Thymus (tissue), 14 donors: ENCODE measurements around the gene ZRANB1. TPM values are rescaled to one million over a fixed set of nuclear protein-coding genes. Genes with fewer than 3 reads are reported as not detected.

Experiments
- DNase-seq, 9 donors: peaks; one replicate each; pipeline ENCODE4 v3.0.0-alpha.2; 2013; ENCODE audit warnings: low spot score in 9 of 9, low read depth in 6 of 9, missing footprints in 1 of 9
- H3K27ac ChIP-seq, 2 donors: one replicate each; pipeline ENCODE4 v1.5.1; 2013; ENCODE audit warnings: control low read depth in 1 of 2, low read depth in 1 of 2, low read length in 1 of 2, mild to moderate bottlenecking in 1 of 2, moderate library complexity in 1 of 2
- H3K27me3 ChIP-seq, 2 donors: one replicate each; pipeline ENCODE4 v1.5.1; 2013; ENCODE audit warnings: low read length in 1 of 2; ENCODE audit not compliant: control insufficient read depth in 2 of 2, insufficient read depth in 1 of 2
- H3K36me3 ChIP-seq, 2 donors: one replicate each; pipeline ENCODE4 v1.5.1; 2013; ENCODE audit warnings: low read length in 1 of 2, mild to moderate bottlenecking in 1 of 2, moderate library complexity in 1 of 2; ENCODE audit not compliant: control insufficient read depth in 2 of 2, insufficient read depth in 2 of 2
- H3K4me1 ChIP-seq, 2 donors: one replicate each; pipeline ENCODE4 v1.5.1; 2013; ENCODE audit warnings: low read length in 2 of 2; ENCODE audit not compliant: control insufficient read depth in 2 of 2, insufficient read depth in 2 of 2
- H3K4me3 ChIP-seq, 2 donors: one replicate each; pipeline ENCODE4 v1.5.1; 2013; ENCODE audit warnings: low read length in 2 of 2, control low read depth in 1 of 2, mild to moderate bottlenecking in 1 of 2
- H3K9me3 ChIP-seq, 2 donors: one replicate each; pipeline ENCODE4 v1.5.1; 2013; ENCODE audit warnings: low read length in 1 of 2, mild to moderate bottlenecking in 1 of 2; ENCODE audit not compliant: control insufficient read depth in 2 of 2, insufficient read depth in 1 of 2
- WGBS: extraction: QIAGEN DNeasy Blood & Tissue Kit; methylation state at CpG from one replicate; pipeline ENCODE4 v1.1.7; 2013; 5-methylcytosine and 5-hydroxymethylcytosine counted together
- long read RNA-seq, 10 donors: transcript quantifications; one replicate each; lab custom pipeline, GENCODE V29; 2026
- polyA plus RNA-seq: library from polyadenylated mRNA; stranded (reverse); fragments of 200-250 nt; gene quantifications from one replicate; pipeline ENCODE4 v1.2.3, GENCODE V29; 2013
- total RNA-seq: library from RNA; stranded (reverse); fragments of 120-200 nt; gene quantifications from one replicate; pipeline ENCODE4 v1.2.4, GENCODE V29; 2013
- donor health status: healthy.

ZRANB1 gene
- total RNA-seq (17.5 TPM), polyA plus RNA-seq (16.0 TPM)
- long read RNA-seq, donor 1: 0 reads
- long read RNA-seq, donor 2: 0 reads
- long read RNA-seq, donor 3, full-length matches to known transcripts: 3 of 3 reads
- long read RNA-seq, donor 3, partial matches to known transcripts: 0 of 3 reads
- long read RNA-seq, donor 3, other reads (novel, unspliced or antisense): 0 of 3 reads
- long read RNA-seq, donor 4: 0 reads
- long read RNA-seq, donor 5: 0 reads
- long read RNA-seq, donor 6, full-length matches to known transcripts: 3 of 3 reads
- long read RNA-seq, donor 6, partial matches to known transcripts: 0 of 3 reads
- long read RNA-seq, donor 6, other reads (novel, unspliced or antisense): 0 of 3 reads
- long read RNA-seq, donor 7, full-length matches to known transcripts: 3 of 3 reads
- long read RNA-seq, donor 7, partial matches to known transcripts: 0 of 3 reads
- long read RNA-seq, donor 7, other reads (novel, unspliced or antisense): 0 of 3 reads
- long read RNA-seq, donor 8: 0 reads
- long read RNA-seq, donor 9, full-length matches to known transcripts: 2 of 2 reads
- long read RNA-seq, donor 9, partial matches to known transcripts: 0 of 2 reads
- long read RNA-seq, donor 9, other reads (novel, unspliced or antisense): 0 of 2 reads
- long read RNA-seq, donor 10, full-length matches to known transcripts: 1 of 1 reads
- long read RNA-seq, donor 10, partial matches to known transcripts: 0 of 1 reads
- long read RNA-seq, donor 10, other reads (novel, unspliced or antisense): 0 of 1 reads

DNA sequence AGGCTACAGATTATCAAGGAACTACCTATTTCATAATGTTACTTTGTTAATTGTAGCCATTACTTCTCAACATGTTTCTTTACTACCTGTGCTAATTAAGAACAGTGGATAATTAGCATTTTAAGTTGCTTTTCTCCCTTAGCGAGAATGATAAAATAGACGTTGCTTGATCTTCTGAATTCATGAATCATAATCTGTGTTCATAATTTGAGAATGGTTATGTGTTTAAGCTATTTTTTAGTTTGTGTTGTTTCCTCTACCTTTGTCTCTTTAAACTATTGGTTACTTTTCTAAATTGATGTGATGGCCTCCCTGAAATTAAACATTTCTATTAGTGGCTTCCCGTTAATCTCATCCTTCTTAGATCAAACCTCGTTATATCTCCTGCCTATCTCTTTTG is at the start of gene ZRANB1:
ZRANB1 (plus strand) TSS at position 301 of the 400 bp plus-strand sequence. CDS start 371 bp downstream, outside the sequence.
- Histone ChIP-seq H3K4me3 (no peak within 1 kb of the TSS), H3K9me3 (no peaks in the 10 kb centered on the region), H3K4me1 (peaks cover 0 to 2% of the 10 kb centered on the region in 2 donors), H3K27ac (no peak within 1 kb of the TSS), H3K36me3 (peaks cover 7 to 12% of the 10 kb centered on the region in 2 donors), H3K27me3 (no peaks in the 10 kb centered on the region)
- DNase-seq: no peak
- WGBS: 99% methylated on average over 4 of the region's 4 CpGs

GRCh38 chr10:124892905-124893304 is 49.0 kb upstream of the ZRANB1 start:
- no peaks in the 10 kb centered on the region for H3K4me1 ChIP-seq
- peaks cover 0 to 4% of the 10 kb centered on the region in 2 donors for H3K27me3 ChIP-seq
- no peaks in the 10 kb centered on the region for H3K9me3 ChIP-seq
- no peak for DNase-seq
- H3K36me3 ChIP-seq: no peaks in the 10 kb centered on the region
- H3K4me3 ChIP-seq: no peak overlapping the region
- WGBS: 94% methylated on average over 2 of the region's 2 CpGs
- no peak overlapping the region for H3K27ac ChIP-seq

GRCh38 chr10:124894569-124895215 is 47.2 kb upstream of the ZRANB1 start:
- no peaks in the 10 kb centered on the region for H3K9me3 ChIP-seq
- DNase-seq: no peak
- 96% methylated on average over 13 of the region's 13 CpGs for WGBS
- no peak overlapping the region for H3K27ac ChIP-seq
- no peaks in the 10 kb centered on the region for H3K36me3 ChIP-seq
- no peaks in the 10 kb centered on the region for H3K4me1 ChIP-seq
- peaks cover 0 to 10% of the 10 kb centered on the region in 2 donors for H3K27me3 ChIP-seq
- no peak overlapping the region for H3K4me3 ChIP-seq

DNA sequence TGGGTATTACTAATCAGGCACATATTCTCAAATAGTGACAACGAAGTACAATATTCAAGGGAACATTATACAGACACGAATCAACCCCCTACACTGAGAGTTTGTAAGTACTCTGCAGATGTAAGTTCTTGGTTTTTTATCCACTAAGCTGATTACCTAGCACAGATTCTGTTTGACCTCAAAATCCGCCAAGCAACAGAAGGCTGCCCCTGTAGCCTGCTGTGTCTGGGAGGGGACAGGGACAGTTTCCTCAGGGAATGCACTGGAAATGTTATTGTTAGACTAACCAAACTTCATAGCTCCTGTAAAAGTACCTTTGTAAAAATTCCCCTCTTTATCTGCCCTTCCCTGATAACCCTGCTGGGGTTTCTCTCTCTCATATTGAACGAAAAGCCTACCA is 45.2 kb upstream of the ZRANB1 start:
- Histone ChIP-seq H3K27me3 (peaks cover 0 to 10% of the 10 kb centered on the region in 2 donors), H3K4me3 (no peak overlapping the region), H3K27ac (no peak overlapping the region), H3K4me1 (no peaks in the 10 kb centered on the region), H3K9me3 (no peaks in the 10 kb centered on the region), H3K36me3 (no peaks in the 10 kb centered on the region)
- 89% methylated on average over 4 of the region's 4 CpGs for WGBS
- no peak for DNase-seq

DNA sequence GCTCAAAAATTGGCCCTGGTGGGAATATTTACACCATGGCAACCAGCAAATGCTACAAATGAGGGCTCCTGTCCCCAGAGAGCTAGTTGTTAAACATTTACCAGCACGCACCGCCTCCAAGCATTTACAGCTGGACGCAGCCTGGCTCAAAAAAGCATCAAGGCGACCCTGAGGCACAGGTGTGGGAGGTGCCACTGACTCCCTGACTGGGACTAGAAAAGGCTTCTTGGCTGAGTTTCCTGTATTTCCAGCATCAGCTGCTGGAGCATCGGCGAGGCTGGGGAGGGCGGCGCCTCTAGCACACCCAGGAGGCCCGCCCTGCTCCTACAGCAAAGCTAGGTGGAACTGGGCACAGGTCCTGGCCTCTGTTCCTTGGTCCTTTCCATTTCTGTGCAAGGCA is 43.5 kb upstream of the ZRANB1 start:
- H3K9me3 ChIP-seq: no peaks in the 10 kb centered on the region
- H3K27ac ChIP-seq: no peak overlapping the region
- H3K4me3 ChIP-seq: no peak overlapping the region
- H3K36me3 ChIP-seq: no peaks in the 10 kb centered on the region
- no peaks in the 10 kb centered on the region for H3K4me1 ChIP-seq
- 90% methylated on average over 9 of the region's 9 CpGs for WGBS
- peaks cover 0 to 9% of the 10 kb centered on the region in 2 donors for H3K27me3 ChIP-seq
- DNase-seq: no peak

DNA sequence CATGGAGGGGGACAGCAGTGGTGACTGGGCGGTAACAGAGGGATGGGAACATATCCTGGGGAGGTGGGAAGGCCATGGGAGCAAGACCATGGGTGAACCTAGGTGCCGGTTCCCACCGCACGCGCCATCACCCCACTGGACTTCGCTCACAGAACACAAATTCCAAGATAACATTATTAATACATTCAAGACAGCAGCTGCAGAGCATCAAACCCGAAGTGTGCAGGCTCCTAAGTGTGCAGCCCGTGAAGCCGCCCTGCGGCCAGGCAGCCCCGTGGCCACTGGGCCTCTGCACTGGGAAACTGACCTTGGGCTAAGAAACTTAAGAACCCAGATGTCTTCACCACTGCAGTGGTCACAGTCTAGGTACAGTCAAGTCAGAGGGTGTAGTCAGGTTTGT is 42.8 kb upstream of the ZRANB1 start:
- WGBS: 97% methylated on average over 11 of the region's 11 CpGs
- Histone ChIP-seq H3K36me3 (no peaks in the 10 kb centered on the region), H3K4me3 (no peak overlapping the region), H3K4me1 (no peaks in the 10 kb centered on the region), H3K9me3 (no peaks in the 10 kb centered on the region), H3K27me3 (peaks cover 0 to 9% of the 10 kb centered on the region in 2 donors), H3K27ac (no peak overlapping the region)
- DNase-seq: no peak

DNA sequence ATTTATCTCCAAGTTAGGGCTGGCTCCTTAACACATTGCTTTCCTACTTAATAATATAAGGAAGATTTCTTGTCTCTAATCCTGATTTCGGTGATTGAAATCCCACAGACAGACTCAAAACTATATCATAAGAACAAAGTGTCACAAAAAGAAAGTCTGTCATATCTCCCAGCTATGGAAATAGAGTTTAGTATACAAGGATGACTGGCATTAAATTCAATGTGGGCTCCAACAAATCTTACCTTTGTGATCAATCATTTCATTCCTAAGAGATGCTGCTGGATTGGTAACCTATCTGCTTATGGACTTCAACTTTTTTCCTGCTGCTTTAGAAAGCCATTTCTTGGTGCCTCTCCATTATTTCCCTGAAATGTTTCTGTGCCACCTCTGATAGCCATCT is 39.5 kb upstream of the ZRANB1 start:
- no peaks in the 10 kb centered on the region for H3K36me3 ChIP-seq
- H3K27me3 ChIP-seq: peaks cover 0 to 9% of the 10 kb centered on the region in 2 donors
- WGBS: 97% methylated on average over 1 of the region's 1 CpG
- no peak overlapping the region for H3K27ac ChIP-seq
- H3K4me3 ChIP-seq: no peak overlapping the region
- no peak for DNase-seq
- no peaks in the 10 kb centered on the region for H3K4me1 ChIP-seq
- H3K9me3 ChIP-seq: no peaks in the 10 kb centered on the region

GRCh38 chr10:124903111-124903510 is 38.8 kb upstream of the ZRANB1 start:
- Histone ChIP-seq H3K9me3 (no peaks in the 10 kb centered on the region), H3K4me1 (no peaks in the 10 kb centered on the region), H3K4me3 (no peak overlapping the region), H3K27me3 (peaks cover 0 to 9% of the 10 kb centered on the region in 2 donors), H3K36me3 (no peaks in the 10 kb centered on the region), H3K27ac (no peak overlapping the region)
- DNase-seq: no peak
- whole genome bisulfite sequencing: 76% methylated on average over 2 of the region's 2 CpGs

GRCh38 chr10:124904796-124905195 is 37.1 kb upstream of the ZRANB1 start:
- H3K4me1 ChIP-seq: no peaks in the 10 kb centered on the region
- no peak overlapping the region for H3K27ac ChIP-seq
- peaks cover 0 to 3% of the 10 kb centered on the region in 2 donors for H3K27me3 ChIP-seq
- WGBS: 73% methylated on average over 2 of the region's 2 CpGs
- no peak for DNase-seq
- H3K9me3 ChIP-seq: no peaks in the 10 kb centered on the region
- no peak overlapping the region for H3K4me3 ChIP-seq
- H3K36me3 ChIP-seq: no peaks in the 10 kb centered on the region
